Raji (cell line): ENCODE results near the gene BRAT1.

ENCODE experiments used
- POLR2A ChIP-seq: IDR thresholded peaks from 2 replicates; pipeline ENCODE4 v1.6.1; 2011; ENCODE audit warnings: low read depth, low read length, control low read depth; ENCODE audit not compliant: insufficient read depth

The BRAT1 gene

GRCh38 chr7:2537981-2538851 lies 17.1 kb downstream of the BRAT1 start:
- TF ChIP-seq POLR2A = no peak

GRCh38 chr7:2530071-2530987 lies 25.0 kb downstream of the BRAT1 start:
- TF ChIP-seq POLR2A = no peak

DNA sequence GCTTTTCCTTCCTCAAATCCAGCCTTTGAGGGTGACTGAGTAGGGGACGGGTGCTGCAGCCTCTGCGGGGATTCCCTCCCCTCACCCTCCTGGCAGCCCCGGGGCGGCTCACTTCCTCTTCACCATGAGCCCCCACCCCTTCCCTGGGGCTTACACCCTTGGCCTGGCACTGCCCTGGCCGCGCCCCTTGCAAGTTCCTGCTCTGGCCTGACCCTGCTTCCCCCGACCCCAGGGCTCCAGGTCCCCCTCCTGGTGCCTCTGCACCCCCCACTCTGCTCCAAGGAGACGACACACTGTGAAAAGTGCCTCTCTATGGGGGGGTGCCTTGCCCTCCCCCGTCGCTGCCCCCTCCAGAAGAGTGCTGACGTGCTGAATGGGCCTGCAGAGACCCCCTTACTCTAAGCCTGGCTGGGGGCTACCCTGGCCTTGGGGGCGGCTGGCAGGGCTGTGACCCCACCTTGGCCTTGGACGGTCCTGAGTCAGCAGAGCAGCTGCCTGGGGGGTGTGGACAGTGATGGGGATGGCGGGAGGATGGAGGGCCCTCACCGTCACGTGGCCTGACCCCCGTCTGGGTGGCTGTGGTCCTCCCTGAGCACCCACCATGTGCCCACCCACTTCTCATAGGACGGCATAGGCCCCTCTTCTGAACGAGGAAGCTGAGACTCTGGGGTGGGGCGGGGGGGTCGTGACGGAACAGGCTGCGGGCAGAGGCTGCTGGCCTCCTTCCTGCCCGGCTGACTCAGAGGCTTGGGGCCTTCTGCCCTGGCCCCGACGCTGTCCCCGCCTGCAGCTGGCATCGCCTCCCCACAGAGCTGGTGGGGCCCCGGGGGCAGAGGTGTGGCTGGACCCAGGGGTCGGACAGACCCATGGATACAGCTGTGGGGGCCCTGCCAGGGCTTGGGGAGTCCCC lies 25.9 kb downstream of the BRAT1 start:
- no peak for TF ChIP-seq POLR2A

DNA sequence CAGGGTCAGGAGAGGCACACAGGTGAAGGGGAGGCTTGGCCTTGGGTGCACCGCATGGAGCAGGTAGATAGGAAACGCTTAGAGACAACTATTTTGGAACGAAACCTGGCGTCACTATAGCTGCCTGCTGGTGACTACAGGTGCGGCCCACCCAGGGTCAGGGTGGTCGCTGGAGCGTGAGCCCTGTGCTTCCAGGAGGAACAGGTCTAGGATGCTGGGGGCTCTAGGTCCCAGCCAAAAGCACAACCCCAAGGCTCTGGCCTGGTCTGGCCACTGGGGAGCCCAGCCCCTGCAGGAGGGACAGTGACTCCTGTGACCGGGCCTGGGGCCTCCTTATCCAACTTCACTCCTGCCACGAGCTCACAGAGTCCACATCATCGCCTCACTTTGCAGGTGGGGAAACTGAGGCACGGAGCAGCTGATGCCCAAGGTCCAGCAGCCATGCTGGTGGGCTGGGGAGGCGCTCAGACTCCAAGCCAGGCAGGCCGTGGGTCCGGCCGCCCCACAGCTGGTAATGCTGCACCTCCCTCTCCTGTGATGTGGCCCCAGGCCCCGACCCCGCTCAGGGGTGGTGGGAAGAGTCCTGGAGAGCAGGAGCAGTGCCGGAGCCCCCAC lies 26.7 kb downstream of the BRAT1 start:
- TF ChIP-seq POLR2A = no peak

GRCh38 chr7:2527505-2528467 lies 27.5 kb downstream of the BRAT1 start:
- no peak for TF ChIP-seq POLR2A

DNA sequence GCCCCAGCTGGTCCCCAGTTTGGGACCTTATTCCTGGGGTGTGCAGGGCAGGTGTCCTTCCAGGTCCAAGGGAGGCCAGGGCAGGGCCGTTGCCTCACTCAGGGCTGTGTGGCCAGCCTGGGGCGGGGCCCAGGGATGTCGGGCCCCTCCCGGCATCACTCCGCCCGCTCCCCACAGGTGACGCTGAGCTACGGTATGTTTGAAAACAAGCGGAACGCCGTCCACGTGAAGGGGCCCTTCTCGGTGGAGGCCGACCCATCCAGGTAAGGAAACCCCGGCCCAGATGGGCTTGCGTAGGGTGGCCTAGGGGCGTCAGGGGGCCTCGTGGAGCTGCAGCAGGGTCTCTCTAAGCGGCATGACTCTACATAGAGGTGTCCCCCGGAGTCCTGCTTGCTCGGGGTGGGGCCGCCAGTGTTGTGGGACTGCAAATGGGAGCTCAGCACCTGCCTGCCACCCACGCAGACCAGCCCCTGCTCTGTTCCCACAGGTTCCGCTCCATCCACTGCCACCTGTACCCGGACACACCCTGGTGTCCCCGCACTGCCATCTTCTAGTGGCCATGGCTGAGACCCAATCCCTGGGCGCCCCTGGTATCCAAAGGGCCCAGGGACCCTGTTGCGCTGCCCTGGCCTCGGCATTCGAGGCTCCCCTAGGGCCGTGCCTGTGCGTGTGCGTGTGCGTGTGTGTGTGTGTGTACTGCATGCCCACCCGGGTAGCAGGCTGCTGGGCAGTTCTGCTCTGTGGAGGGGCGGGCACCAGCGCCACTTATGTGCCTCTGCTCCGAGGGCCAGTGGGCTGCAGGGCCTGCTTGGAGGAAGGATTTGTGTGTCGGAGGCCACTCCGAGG lies 28.4 kb downstream of the BRAT1 start:
- no peak for TF ChIP-seq POLR2A

DNA sequence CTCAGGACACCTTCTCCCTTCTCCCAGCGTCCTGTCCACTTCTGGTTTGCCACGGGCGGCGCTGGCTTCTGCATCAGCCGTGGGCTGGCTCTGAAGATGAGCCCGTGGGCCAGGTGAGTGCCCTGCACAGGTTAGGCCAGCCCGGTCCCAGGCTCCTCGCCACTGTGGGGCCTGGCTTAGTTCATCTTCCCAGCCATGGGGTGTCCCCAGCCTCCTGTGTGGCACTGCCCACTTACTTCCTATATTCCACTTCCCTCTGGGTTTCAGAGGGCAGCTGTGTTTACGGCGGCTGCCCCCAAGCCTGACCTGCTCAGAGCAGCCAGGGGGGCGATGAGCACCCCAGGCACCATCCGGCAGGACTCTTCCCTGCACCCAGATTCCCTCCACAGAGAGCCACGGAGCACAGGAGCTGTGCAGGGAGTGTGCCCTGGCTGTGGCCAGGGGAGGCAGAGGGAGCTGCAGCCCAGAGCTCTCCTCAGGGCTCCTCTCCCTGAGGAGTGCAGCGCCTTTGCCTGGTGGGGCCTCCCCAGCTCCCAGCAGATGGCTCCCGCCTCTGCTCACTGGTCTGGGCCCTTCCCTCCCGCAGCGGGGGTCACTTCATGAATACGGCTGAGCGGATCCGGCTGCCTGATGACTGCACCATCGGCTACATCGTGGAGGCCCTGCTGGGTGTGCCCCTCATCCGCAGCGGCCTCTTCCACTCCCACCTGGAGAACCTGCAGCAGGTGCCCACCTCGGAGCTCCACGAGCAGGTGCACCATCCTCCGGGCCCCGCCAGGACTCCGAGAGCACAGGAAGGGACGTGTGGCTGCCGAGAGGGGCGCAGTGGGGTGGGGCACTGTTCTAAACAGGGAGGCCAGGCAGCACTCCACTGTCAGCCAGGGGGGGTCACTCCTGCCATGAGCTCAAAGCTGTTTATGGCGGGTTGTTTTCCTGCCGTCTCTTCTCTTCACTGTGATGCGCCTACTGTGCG lies 29.4 kb downstream of the BRAT1 start:
- no peak for TF ChIP-seq POLR2A

GRCh38 chr7:2524808-2525657 lies 30.3 kb downstream of the BRAT1 start:
- no peak for TF ChIP-seq POLR2A

- TF ChIP-seq POLR2A = no peak
Observed at GRCh38 chr7:2523941-2524807, 31.1 kb downstream of the BRAT1 start.
